GM12801 (cell line): ENCODE data around the gene FAM174C.

ENCODE experiments used
- CTCF ChIP-seq: IDR thresholded peaks from one replicate; pipeline ENCODE4 v1.5.1; 2011; ENCODE audit warnings: control low read depth; ENCODE audit not compliant: insufficient read length; ENCODE audit errors: extremely low read depth

Gene FAM174C

GRCh38 chr19:1254530-1255185, 20.7 kb upstream of the FAM174C start:
- no peak for TF ChIP-seq CTCF

- no peak for TF ChIP-seq CTCF
These were observed 19.9 kb upstream of the FAM174C start for GRCh38 chr19:1255186-1256161.

- no peak for TF ChIP-seq CTCF
These were observed 18.5 kb upstream of the FAM174C start for GRCh38 chr19:1256646-1257474.

- TF ChIP-seq CTCF, result no peak
These were observed 17.7 kb upstream of the FAM174C start for GRCh38 chr19:1257475-1258162.

GRCh38 chr19:1258163-1258492, 17.2 kb upstream of the FAM174C start:
- no peak for TF ChIP-seq CTCF

- no peak for TF ChIP-seq CTCF
These were observed 16.6 kb upstream of the FAM174C start for GRCh38 chr19:1258707-1259205.
